Neural cell (in vitro differentiated cells): Measurements from ENCODE around the gene POMT2.

Experiments
- EP300 ChIP-seq: fragments of 450-650 bp; conservative IDR thresholded peaks from 2 replicates; pipeline ENCODE4 v1.6.1; 2014; ENCODE audit warnings: antibody characterized with exemption, mild to moderate bottlenecking, moderate library complexity; ENCODE audit not compliant: poor library complexity, severe bottlenecking
- EZH2 ChIP-seq: fragments of 200-600, 300-800 bp; shearing (Covaris generic), sonication (generic); IDR thresholded peaks from 2 replicates; pipeline ENCODE4 v1.6.1; 2014; ENCODE audit warnings: antibody characterized with exemption, low read length, borderline replicate concordance, mild to moderate bottlenecking; ENCODE audit not compliant: insufficient read depth, poor library complexity, severe bottlenecking
- MXI1 ChIP-seq: fragments of 450-650 bp; conservative IDR thresholded peaks from 2 replicates; pipeline ENCODE4 v1.6.1; 2014; ENCODE audit warnings: antibody characterized with exemption, mild to moderate bottlenecking; ENCODE audit not compliant: poor library complexity, severe bottlenecking
- POLR2AphosphoS5 ChIP-seq: IDR thresholded peaks from 2 replicates; pipeline ENCODE4 v1.6.1; 2012
- SMC3 ChIP-seq: fragments of 450-650 bp; conservative IDR thresholded peaks from 2 replicates; pipeline ENCODE4 v1.6.1; 2014; ENCODE audit warnings: antibody characterized with exemption, mild to moderate bottlenecking, moderate library complexity; ENCODE audit not compliant: poor library complexity
- TAF1 ChIP-seq: IDR thresholded peaks from 2 replicates; pipeline ENCODE4 v1.6.1; 2012; ENCODE audit warnings: low read depth
- TF ChIP-seq, protein P1 (sequence below): fragments of 450-650 bp; IDR thresholded peaks from 2 replicates; pipeline ENCODE4 v1.5.1; 2014; ENCODE audit warnings: antibody characterized with exemption, mild to moderate bottlenecking, moderate library complexity; ENCODE audit not compliant: poor library complexity, severe bottlenecking

DNA sequence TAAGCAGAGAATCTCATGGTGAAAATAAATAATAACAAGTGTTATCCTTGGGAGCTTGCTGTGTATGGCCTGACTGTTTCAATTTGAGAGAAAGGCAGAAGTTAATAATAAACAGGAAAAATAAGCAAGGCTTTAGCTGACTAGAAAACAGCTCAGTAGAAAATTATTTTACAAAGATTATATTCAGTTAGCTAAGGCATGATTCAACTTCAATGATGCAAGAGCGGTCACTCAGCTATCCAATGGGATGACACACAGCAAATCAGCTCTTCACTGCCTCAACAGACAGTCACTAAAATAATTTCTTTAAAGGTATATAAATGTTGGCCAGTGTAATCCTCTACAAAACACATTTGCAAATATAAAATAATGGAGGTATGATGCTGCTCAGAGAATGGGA, 18.7 kb upstream of the POMT2 start:
- TF ChIP-seq POLR2AphosphoS5 (no peak), SMC3 (no peak), EP300 (no peak), EZH2 (no peak), TAF1 (no peak), MXI1 (no peak)
- TF ChIP-seq, protein P1, sequence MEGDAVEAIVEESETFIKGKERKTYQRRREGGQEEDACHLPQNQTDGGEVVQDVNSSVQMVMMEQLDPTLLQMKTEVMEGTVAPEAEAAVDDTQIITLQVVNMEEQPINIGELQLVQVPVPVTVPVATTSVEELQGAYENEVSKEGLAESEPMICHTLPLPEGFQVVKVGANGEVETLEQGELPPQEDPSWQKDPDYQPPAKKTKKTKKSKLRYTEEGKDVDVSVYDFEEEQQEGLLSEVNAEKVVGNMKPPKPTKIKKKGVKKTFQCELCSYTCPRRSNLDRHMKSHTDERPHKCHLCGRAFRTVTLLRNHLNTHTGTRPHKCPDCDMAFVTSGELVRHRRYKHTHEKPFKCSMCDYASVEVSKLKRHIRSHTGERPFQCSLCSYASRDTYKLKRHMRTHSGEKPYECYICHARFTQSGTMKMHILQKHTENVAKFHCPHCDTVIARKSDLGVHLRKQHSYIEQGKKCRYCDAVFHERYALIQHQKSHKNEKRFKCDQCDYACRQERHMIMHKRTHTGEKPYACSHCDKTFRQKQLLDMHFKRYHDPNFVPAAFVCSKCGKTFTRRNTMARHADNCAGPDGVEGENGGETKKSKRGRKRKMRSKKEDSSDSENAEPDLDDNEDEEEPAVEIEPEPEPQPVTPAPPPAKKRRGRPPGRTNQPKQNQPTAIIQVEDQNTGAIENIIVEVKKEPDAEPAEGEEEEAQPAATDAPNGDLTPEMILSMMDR: no peak
